Keratinocyte (primary cell): ENCODE measurements around the gene MINPP1.

Experiments used
- EZH2 ChIP-seq: IDR thresholded peaks from one replicate; pipeline ENCODE4 v1.6.1; 2012; ENCODE audit warnings: inconsistent platforms, mild to moderate bottlenecking, low read length, moderate library complexity
- TF ChIP-seq, protein P1 (sequence below), 3 experiments: IDR thresholded peaks in 1 of 3; conservative IDR thresholded peaks in 1 of 3; optimal IDR thresholded peaks in 1 of 3; 2 replicates in 2 of 3; 3 replicates in 1 of 3; pipeline versions ENCODE3 to v1.5.1; 2011; ENCODE audit warnings: low read length in 3 of 3, mild to moderate bottlenecking in 3 of 3, moderate library complexity in 2 of 3, control low read depth in 1 of 3, inconsistent platforms in 1 of 3; ENCODE audit not compliant: insufficient read depth in 2 of 3; ENCODE audit errors: extremely low read depth in 1 of 3

DNA sequence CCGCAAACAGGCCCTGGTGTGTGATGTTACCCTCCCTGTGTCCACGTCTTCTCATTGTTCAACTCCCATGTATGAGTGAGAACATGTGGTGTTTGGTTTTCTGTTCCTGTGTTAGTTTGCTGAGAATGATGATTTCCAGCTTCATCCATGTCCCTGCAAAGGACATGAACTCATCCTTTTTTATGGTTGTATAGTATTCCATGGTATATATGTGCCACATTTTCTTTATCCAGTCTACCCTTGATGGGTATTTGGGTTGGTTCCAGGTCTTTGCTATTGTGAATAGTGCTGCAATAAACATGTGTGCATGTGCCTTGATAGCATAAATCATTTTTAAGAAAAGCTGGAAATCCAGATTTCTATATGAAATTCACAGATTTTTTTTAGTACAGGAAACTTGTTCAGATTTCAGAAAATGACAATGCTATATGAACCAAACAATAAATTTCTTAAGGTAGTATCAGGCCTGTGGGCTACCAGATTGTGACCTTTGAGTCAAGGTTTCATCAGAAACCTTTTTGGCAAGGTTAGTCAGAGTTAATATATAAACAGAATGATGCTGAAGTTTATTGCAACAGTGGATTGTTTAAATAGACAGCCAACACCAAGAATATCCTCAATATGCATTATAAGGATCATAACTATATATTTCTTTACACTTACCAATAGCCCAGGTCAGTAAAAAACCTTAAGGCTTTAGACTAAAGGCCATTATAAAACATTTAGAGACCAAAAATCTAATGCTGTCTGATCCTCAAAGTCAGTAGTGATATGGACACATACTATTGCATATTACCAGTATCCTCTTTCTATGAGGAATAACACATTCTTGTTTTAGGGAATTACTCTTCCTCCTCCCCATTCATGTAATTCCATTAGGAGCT, 86.3 kb downstream of the MINPP1 start:
- TF ChIP-seq, protein P1, sequence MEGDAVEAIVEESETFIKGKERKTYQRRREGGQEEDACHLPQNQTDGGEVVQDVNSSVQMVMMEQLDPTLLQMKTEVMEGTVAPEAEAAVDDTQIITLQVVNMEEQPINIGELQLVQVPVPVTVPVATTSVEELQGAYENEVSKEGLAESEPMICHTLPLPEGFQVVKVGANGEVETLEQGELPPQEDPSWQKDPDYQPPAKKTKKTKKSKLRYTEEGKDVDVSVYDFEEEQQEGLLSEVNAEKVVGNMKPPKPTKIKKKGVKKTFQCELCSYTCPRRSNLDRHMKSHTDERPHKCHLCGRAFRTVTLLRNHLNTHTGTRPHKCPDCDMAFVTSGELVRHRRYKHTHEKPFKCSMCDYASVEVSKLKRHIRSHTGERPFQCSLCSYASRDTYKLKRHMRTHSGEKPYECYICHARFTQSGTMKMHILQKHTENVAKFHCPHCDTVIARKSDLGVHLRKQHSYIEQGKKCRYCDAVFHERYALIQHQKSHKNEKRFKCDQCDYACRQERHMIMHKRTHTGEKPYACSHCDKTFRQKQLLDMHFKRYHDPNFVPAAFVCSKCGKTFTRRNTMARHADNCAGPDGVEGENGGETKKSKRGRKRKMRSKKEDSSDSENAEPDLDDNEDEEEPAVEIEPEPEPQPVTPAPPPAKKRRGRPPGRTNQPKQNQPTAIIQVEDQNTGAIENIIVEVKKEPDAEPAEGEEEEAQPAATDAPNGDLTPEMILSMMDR (optimal IDR thresholded peaks at IDR 0.05 in 1 of 3, IDR thresholded peaks at IDR 0.05 in 1 of 3, conservative IDR thresholded peaks at IDR 0.05 in 1 of 3; ENCODE audit: extremely low read depth in 1 of 3, insufficient read depth in 2 of 3, low read length in 3 of 3): no peak
- TF ChIP-seq EZH2: no peak
